HK-2 (cell line): Measurements from ENCODE around the gene LINC01488.

Source experiments
- DNase-seq: peaks from one replicate; pipeline ENCODE4 v3.0.0-alpha.2; 2018; ENCODE audit not compliant: unreplicated experiment

LINC01488 gene

DNA sequence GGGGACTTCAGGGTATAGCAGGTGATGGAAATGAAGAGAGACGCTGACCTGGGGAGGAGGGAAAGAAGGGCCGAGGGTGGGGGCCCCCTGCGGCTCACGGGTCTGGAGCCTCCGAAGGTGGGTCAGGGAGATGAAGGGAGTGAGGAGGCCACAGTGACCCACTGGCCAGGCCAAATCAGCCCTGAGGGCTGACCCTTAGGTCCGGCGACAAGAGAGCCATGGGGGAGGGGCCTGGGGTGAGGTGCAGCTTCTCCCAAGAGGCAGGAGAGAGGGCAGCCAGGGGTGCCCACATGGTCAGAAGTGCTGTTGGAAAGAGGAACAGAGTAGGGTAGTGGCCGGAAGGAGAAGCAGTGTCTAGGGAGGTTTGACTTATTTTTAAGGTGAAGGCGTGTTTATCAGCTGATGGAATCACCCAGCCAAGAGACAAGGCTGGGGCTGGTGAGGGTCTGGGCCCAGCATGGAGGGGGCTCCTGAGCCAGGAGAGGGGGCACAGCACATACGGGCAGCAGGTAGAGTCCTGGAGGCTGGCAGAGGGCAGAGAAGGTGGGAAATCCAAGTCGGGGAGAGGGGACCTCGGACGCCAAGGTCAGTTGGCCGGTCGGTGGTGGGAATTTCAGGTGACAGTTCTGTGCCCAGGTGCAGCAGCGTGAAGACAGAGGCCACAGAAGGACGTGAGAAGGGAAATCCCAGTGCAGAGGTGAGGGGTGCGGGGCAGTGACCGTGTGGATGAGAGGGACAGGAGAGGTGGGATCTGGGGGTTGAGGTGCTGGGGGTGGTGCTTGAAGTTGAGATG lies 49.0 kb downstream of the LINC01488 start:
- no peak for DNase-seq

DNA sequence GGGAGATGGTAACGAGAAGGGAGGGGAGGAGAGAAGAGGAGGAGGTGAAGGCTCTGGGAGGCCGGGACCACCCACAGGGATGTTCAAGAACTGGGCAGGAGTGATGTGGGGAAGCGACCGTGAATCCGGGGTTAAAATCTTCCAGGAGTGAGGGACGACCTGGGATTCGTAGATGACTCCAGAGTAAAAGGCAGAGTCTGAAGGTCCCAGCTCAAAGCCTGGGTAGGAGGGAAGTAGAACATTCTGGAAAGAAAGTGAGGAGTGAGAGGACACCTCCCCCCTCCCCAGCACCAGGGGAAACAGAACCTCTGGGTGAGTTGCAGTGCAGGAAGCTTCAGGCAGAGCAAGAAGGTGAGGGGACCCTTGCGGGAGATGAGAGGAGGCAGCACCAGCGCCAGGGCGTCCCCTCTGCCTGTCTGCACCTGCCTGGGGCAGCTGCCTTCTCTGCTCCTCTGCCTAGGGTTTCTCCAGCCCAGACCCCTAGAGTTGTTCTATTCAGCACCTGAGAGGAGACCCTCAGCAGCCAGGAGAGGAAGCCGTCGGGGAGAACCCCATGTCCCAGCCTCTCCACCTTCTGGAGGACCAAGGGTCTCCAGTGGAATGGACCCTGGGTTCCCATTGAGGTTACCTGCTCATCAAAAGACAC lies 49.7 kb downstream of the LINC01488 start:
- no peak for DNase-seq

DNA sequence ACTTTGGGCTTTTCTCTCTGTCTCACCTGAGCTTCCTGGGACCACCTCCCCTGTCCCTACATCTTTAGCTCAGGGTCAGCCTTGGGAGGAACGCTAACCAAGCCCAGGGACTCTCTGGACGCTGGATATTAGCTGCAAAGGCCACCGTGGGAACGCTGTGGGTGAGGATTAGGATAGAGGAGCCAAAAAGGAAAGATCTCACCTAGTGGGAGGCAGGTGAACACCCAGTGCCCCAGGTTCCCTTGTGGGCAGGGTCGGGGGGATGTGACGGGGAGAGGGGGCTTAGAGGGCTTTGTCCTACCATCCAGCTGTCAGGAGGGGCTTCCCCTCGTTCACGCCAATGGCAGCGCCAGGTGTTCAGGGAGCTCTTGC lies 50.2 kb downstream of the LINC01488 start:
- DNase-seq, result no peak

DNA sequence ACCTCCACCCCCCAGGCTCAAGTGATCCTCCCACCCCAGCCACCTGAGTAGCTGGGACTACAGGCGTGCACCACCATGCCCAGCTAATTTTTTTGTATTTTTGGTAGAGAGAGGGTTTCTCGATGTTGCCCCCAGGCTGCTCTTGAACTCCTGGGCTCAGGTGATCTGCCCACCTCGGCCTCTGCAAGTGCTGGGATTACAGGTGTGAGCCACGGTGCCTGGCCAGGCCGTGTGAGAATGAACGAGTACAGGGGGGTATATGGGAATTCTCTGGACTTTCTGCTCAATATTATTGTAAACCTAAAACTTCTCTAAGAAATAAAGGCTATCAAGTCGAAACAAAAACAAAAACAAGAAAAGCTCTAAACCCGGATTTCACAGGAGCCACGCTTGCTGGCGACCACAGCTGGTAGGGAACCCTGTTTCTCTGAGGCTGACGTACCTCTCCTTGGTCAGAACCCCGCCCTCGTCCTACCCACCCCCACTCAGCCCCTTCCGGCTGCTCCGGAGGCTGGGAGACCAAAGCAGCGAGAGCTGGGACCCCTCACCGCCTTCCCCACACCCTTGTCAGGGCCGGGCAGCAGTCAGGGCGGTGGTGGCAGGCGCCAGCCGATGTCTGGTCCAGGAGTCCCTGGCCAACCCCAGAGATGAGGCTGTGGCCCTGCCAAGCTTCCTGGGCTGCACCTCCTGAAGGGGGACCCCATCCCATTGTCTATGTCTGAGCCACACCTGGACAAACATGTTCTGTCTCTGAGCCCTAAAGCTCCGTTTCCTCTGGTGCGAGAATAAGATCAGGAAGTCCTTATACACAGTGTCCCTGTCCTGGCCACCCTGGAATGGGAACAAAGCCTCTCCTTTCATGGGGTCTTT lies 52.1 kb downstream of the LINC01488 start:
- no peak for DNase-seq

DNA sequence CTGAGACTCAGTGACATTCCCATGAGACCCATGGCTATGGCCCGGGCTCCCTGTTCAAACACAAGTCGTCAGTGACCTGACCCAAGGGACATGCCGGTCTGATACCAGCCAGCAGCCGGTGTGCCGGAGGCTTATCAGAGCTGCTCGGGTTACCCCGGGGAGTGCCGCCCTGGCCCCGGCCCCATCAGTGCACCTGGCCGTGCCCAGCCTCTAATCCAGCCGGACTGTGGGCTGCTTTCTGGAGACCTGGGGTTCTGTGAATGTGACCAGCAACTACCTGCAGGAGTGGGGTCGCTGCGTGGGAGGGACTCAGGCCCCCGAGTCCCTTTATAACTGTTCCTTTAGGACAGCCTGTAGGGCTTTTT lies 52.7 kb downstream of the LINC01488 start:
- no peak for DNase-seq

DNA sequence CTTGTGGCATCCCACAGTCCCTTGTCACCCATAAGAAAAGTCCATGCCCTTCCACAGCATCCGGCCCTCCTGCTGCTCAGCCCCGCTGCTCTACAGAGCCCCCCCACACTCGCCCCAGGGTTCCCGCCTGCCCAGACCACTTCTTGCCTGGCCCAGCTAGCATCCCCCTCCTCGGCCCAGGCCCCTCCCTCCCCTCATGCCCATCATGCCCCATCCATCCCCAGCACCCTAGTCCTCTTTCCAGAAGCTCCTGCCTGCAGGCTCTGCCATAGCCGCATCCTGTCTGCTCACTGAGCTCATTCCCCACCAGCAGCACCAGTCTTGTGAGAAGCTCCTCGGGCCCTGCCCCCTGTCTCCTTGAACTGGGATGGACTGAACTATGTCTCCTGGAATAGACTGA lies 54.4 kb downstream of the LINC01488 start:
- DNase-seq, result no peak

DNA sequence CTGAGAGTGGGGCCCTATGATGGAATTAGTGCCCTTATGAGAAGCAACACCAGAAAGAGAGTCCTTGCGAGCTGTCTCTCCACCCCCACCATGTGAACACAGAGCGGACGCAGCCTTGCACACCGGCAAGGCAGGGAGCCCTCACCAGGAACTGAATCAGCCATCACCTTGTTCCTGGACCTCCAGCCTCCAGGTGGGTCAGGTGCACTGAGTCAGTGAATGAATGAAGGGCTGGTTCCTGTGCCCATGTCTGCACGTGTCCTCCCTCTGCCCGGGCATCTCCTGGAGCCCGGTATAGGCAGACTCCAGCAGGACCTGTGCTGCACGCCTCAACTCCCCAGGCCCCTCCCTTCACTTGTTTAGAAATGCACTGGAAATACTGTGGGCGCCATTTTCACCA lies 54.9 kb downstream of the LINC01488 start:
- DNase-seq, result no peak

DNA sequence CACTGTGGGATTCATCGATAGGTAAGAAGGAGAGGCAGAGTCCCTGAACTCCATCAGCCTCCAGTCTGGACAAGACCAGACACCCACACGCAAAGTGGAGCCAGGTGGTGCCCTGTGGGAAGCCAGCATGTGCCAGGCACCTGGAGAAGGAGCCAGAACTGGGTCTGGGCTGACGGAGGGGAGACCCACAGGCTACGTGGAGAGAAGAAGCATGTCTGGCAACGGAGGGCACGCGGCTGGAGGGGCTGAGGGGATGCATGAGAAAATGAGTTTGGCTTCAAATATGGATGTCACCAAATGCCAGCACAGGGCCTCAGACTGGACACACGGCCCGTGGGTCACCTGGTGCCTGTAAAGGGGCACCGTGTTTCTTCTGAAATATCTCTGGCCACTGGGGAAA lies 55.7 kb downstream of the LINC01488 start:
- DNase-seq, result no peak

DNA sequence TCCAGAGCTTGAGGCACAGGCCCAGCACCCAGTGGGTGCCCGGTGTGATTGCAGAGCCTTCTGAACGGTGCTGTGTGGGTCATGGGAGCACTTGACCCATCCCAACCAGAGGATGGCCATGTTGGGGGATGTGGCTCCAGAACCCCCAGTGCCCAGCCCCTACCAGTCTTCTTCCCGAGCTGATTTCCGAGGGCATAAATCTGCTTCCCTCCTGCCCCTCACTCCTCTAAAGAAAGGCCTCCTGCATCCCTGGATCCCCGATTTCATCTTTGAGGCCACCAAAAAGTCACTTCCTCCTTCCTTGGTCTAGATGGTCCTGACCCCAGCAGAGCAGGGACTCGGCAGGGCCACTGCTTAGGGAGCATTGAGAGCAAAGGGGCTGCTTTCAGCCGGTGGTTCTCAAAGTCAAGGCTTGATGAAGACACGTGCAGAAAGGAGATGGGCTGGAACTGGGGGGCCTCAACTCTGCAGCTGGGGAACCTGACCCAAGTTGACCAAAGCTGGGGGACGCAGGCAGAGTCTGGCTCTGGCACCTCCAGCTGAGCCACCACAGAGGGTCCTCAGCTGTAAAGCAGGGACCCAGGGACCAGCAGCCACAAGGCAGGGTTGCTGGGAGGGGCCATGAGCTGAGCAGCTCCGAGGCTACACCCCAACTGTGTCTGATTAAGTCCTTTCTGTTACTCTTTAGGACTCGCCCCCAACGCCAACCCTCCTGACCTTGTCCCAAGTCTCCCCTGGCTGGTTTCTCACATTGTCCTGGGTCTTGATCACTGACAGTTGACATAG lies 56.6 kb downstream of the LINC01488 start:
- no peak for DNase-seq

DNA sequence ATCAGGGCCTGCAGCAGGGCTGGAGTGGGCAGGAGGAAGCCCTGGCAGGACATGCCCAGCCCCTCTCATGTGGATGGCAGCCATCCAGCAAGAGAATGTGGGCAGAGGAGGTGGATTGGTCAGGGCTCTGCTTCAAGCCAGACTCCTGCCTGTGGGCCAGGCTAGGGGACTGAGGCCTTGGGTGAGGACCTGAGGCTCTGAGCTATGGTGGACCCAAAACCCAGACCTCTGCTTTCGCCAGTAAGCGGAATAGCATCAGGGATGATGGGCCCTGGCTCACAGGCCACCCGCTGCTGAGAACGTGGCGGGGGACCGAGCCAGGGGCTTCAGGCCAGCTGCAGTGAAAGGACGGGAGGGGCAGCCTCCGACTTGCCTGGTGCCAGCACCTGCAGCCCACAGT lies 57.4 kb downstream of the LINC01488 start:
- DNase-seq, result no peak

DNA sequence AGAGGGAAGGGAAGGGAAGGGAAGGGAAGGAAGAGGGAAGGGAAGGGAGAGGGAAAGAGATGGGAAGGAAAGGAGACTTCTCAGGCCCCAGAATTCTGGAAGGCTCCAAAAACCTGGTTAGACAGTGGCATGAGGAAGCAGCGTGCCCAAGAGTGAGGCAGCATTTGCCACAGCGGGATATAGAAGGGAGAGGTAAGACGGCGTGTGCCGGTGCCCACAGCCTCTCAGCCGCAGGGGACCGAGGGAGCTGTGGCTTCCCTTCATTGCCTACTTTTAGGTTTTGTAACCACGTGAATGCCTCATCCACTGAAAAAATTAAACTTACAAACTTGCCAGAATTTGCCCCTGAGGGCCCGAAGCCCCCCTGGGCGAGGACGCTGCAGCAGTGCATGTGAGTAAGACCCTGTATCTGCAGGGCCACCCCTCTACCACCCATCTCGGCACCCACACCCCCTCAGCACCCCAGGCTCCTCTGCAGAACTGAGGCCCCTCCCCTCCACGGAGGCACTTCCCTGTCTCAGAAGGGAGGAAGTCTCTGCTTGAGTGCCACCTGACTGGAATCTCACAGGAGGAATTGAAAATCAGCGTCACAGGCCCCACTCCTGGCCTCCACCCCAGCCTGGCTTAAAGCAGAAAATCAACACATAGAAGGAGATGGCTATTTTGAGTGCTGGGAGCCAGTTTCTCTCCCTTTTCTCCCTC lies 58.1 kb downstream of the LINC01488 start:
- no peak for DNase-seq

DNA sequence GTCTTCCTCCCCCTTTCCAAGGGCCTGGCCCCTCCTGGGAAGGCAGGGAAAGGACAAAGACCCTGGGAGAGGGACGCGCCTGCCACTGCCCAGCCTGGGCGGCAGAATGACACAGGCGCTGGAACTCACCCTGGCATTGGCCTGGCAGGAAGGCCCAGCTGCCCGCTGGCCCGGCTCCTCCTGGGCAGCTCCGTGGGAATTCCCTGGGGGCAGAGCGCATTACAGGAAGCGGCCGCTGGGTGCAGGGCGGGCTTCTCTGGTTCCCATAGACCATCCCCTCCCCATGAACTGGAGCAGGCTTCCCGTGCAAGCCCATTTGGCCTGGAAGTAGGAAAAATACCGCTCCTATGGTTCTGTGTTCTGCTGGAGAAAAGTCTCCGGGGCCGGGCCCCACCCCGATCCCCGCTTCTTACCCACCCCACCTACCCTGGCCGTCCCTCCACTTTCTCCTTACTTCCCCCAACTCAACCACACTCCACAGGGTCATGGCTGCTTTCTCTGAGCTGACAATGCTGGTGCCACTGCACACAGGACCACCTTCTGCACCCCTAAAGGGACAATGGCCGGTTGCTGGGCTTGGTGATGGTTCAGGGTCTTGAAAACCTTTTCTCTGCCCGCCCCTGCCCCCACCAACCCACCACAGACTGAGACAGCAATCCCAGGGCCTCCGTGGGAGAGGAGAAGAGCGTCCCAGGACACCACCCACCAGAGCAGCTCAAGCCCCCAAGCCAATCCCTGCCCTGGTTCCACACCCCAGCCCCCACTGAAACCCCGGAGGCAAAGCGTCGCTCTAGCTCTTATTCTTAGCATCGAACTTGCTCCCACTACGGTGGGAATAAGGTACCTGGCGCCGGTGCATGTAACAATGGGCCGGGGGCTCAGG lies 58.9 kb downstream of the LINC01488 start:
- no peak for DNase-seq

DNA sequence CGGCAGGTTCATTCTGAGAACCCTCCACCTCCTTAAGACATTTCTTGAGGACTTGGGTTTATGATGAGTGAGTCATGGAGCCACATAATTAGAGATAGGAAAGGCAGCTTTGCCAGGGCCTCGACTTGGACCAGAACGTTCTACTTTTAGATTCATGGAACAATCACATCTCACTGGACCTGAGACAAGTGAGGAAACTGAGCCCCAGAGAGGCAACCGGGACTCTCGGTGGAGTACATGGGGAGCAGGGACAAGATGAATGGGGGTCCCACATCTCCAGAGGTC lies 59.5 kb downstream of the LINC01488 start:
- DNase-seq, result no peak

DNA sequence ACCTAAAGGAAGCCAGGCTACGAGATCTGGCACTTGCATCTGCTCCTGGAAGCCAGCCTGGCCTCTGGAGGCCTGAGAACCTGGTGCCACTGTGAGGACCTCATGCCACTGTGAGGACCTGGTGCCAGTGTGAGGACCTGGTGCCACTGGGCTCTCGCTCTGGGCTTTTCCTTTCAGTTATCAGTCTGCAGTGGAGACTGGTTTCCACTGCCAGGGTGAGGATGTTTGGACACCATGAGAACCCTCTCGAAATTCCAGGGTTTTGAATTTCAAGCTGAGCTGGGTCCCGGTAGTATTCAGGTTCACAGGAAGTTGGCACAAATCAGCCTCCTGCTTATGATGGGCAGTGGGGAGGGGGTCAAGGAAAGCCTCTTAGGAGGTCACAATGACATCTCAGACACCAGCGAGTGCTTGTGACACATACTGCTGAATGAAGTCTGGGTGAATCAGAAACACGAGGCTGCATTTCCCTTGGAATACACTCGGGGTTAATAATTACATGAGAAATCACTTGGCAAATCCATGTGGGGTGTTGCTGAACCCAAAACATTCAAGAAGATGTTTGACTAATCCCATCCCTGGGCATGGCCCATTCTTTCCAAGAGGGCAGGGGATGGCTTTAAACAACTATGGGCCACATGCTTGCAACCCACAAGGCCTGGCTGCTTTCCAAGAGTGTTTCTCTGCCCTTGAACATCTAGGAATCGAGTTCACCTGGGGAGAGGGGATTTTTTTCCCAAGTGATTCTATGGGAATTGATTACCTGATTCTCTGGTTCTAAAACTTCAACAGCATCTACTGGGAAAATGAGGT lies 60.2 kb downstream of the LINC01488 start:
- peak; percentile 55 for DNase-seq

DNA sequence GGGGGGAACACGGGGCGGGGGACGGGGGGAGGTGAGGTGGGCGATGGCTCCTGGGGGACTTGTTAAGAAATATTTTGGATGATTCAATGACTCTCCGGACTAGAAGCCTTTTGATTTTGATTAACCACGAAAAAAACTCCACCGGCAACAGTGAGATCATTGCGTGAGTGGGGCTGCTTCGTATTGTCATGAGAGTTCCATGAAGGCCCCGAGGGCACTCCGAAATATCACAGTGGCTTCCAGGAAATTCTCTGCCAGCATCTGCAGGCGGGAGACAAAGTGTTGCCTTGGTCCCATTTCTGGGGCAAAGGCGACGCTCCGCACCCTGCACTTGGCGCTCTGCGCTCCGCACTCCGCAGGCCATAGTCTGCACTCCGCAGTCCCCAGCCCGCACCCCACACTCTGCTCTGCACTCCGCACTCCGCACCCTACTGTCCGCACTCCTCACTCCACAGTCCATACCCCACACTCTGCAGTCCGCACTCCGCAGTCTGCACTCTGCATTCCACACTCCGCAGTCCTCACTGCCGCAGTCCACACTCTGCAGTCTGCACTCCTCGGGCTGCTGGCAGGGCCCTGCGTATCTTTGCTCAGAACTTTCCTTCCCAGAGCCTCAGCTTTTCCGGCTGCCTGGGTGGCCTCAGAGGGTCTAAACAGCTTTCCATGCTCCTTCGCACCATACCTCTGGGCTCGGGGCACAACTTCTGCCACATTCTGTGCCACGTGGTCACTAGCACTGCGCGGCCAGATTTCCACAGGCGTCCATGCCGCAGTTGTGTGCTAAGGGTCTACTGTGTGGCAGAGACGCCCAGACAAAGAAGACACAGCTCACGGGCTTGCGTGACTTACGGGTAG lies 61.1 kb downstream of the LINC01488 start:
- DNase-seq, result no peak
